ENCODE data around the gene ZMYND15. TPM values are rescaled to one million over a fixed set of nuclear protein-coding genes. Genes with fewer than 3 reads are reported as not detected.

Gene ZMYND15
- total RNA-seq, 3 donors from 2014 or later (not counting 1 experiment from before 2014, with no cell fraction given): 0.52 to 3.5 (median 0.93) TPM

DNA sequence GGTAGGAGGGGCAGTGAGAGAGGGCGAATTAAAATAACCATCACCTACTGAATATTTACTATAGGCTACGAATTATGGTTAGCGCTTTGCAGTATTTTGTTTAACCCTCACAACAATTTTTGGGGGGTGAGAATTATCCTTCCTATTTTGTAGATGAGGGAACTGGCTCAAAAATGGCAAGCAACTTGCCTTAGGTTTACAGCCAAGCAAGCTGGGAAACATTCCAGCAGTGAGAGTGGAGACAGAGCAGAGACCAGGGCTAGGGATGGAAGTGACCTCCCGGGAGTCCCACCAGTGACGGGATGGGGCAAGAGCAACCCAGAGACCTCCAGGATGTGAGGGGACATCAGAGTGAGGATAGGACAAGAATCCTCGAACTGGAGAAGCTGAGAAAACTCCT lies 46.9 kb downstream of the ZMYND15 start:
- no peak overlapping the region for H3K4me3 ChIP-seq (ENCODE audit: low read length)
- WGBS (ENCODE audit: insufficient coverage): 23% methylated on average over 3 of the region's 6 CpGs
- peaks cover 35% of the 10 kb centered on the region for H3K4me1 ChIP-seq (ENCODE audit: control insufficient read depth, insufficient read depth, low read length)
- Mint-ChIP-seq H3K9me3 (no peaks in the 10 kb centered on the region), H3K27ac (no peak overlapping the region), H3K4me3 (peak overlapping the region; percentile 64), H3K36me3 (no peaks in the 10 kb centered on the region), H3K27me3 (ENCODE audit: low read depth in 2 of 2) (peaks cover 33 to 40% of the 10 kb centered on the region in 2 donors), H3K4me1 (peaks cover 13 to 21% of the 10 kb centered on the region in 2 donors)
- TF ChIP-seq, protein P1, sequence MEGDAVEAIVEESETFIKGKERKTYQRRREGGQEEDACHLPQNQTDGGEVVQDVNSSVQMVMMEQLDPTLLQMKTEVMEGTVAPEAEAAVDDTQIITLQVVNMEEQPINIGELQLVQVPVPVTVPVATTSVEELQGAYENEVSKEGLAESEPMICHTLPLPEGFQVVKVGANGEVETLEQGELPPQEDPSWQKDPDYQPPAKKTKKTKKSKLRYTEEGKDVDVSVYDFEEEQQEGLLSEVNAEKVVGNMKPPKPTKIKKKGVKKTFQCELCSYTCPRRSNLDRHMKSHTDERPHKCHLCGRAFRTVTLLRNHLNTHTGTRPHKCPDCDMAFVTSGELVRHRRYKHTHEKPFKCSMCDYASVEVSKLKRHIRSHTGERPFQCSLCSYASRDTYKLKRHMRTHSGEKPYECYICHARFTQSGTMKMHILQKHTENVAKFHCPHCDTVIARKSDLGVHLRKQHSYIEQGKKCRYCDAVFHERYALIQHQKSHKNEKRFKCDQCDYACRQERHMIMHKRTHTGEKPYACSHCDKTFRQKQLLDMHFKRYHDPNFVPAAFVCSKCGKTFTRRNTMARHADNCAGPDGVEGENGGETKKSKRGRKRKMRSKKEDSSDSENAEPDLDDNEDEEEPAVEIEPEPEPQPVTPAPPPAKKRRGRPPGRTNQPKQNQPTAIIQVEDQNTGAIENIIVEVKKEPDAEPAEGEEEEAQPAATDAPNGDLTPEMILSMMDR (IDR thresholded peaks at IDR 0.05): no peak
- H3K9me3 ChIP-seq (ENCODE audit: control insufficient read depth, insufficient read depth, low read length): no peaks in the 10 kb centered on the region
- H3K36me3 ChIP-seq (ENCODE audit: control insufficient read depth, insufficient read depth, low read length): no peaks in the 10 kb centered on the region
- ATAC-seq (no peak), DNase-seq (no peak)
- intact Hi-C loops (cut with micrococcal nuclease): no loop called here
- peaks cover 42% of the 10 kb centered on the region for H3K27me3 ChIP-seq (ENCODE audit: control insufficient read depth, insufficient read depth, low read length)
- no peak overlapping the region for H3K27ac ChIP-seq (ENCODE audit: low read length)

DNA sequence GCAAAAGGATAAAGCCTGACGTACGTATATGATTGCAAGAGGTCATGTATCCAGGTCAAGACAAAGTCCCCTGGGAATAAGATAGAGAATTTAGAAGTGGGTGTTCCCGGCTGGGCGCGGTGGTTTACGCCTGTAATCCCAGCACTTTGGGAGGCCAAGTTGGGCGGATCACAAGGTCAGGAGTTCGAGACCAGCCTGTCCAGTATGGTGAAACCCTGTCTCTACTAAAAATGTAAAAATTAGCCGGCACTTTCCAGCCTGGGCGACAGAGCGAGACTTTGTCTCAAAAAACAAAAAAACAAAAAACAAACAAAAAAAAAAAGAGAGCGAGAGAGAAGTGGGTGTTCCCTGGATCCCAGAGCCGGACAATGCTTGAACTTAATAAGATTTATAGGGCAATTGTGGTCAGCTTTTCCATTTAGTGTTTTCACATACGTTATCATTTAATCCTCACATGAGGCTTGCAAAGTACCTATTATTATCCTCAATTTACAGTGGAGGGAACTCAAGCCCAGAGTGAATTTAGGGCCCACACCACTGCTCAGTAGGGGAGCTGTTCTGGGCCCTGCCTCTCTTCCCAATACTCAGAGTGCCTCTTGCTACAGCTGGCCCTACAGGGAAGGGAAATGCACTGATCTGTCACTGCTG lies 48.6 kb downstream of the ZMYND15 start:
- intact Hi-C loops (cut with micrococcal nuclease): no loop called here
- ATAC-seq (no peak), DNase-seq (no peak)
- no peak overlapping the region for H3K4me3 ChIP-seq (ENCODE audit: low read length)
- no peak overlapping the region for H3K27ac ChIP-seq (ENCODE audit: low read length)
- H3K4me1 ChIP-seq (ENCODE audit: control insufficient read depth, insufficient read depth, low read length): peaks cover 35% of the 10 kb centered on the region
- TF ChIP-seq, protein P1 (IDR thresholded peaks at IDR 0.05): no peak
- H3K9me3 ChIP-seq (ENCODE audit: control insufficient read depth, insufficient read depth, low read length): no peaks in the 10 kb centered on the region
- Mint-ChIP-seq H3K4me3 (peak overlapping the region; percentile 81), H3K36me3 (no peaks in the 10 kb centered on the region), H3K27me3 (ENCODE audit: low read depth in 2 of 2) (peaks cover 26 to 33% of the 10 kb centered on the region in 2 donors), H3K4me1 (peaks cover 13 to 16% of the 10 kb centered on the region in 2 donors), H3K27ac (peak overlapping the region; percentile 49 to 66), H3K9me3 (no peaks in the 10 kb centered on the region)
- peaks cover 36% of the 10 kb centered on the region for H3K27me3 ChIP-seq (ENCODE audit: control insufficient read depth, insufficient read depth, low read length)
- WGBS (ENCODE audit: insufficient coverage): 88% methylated on average over 12 of the region's 14 CpGs
- H3K36me3 ChIP-seq (ENCODE audit: control insufficient read depth, insufficient read depth, low read length): no peaks in the 10 kb centered on the region

DNA sequence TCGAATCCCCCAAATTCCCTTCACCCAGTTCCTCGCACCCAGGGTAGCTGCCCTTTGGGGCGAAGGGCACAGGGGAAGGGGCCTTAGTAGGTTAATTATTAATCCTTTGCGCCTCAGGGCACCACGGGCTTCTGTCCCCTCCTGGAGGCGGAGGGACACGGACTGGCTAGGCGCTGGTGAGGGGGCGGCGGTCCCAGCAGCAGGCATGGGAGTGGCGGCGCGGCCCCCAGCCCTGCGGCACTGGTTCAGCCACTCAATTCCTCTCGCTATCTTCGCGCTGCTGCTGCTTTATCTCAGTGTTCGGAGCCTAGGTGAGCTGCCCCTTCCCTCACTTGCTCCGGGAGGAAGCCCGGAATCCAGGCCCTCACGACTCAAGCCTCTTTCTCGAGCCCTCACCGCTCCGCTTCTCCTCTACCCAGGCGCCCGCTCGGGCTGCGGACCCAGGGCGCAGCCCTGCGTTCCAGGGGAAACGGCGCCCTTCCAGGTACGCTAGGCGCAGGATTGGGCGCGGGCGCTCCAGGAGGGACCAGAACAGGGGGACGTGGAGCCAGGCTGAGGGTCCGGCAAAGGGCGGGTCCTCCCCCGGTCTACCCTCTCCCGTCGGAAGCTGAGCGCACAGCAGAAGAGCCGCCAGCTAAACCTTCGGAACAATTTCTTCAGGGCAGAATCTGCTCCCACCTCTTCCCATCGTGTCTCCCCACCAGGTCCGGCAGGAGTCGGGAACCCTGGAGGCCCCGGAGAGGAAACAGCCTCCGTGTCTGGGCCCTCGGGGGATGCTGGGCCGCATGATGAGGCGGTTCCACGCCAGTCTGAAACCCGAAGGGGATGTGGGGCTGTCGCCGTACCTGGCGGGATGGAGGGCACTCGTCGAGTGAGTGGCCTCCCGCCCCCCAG lies 49.4 kb downstream of the ZMYND15 start, which contains the start of gene GLTPD2:
Gene GLTPD2, plus strand, starts transcription at position 158 of the 894 bp plus-strand sequence. Its CDS starts 48 bp downstream, at position 206.
- Histone ChIP-seq H3K27me3 (ENCODE audit: control insufficient read depth, insufficient read depth, low read length) (peaks cover 30% of the 10 kb centered on the region), H3K9me3 (ENCODE audit: control insufficient read depth, insufficient read depth, low read length) (no peaks in the 10 kb centered on the region), H3K36me3 (ENCODE audit: control insufficient read depth, insufficient read depth, low read length) (no peaks in the 10 kb centered on the region), H3K27ac (ENCODE audit: low read length) (peak within 1 kb of the TSS; percentile 21), H3K4me1 (ENCODE audit: control insufficient read depth, insufficient read depth, low read length) (peaks cover 35% of the 10 kb centered on the region), H3K4me3 (ENCODE audit: low read length) (peak within 1 kb of the TSS; percentile 49)
- WGBS (ENCODE audit: insufficient coverage): 35% methylated on average over 61 of the region's 62 CpGs
- Mint-ChIP-seq H3K4me1 (peaks cover 13 to 16% of the 10 kb centered on the region in 2 donors), H3K36me3 (no peaks in the 10 kb centered on the region), H3K4me3 (peak within 1 kb of the TSS; percentile 83), H3K27me3 (ENCODE audit: low read depth in 2 of 2) (peaks cover 25% of the 10 kb centered on the region in 2 donors), H3K27ac (peak within 1 kb of the TSS; percentile 85), H3K9me3 (no peaks in the 10 kb centered on the region)
- TF ChIP-seq, protein P1 (IDR thresholded peaks at IDR 0.05): no peak
- ATAC-seq (no peak), DNase-seq (no peak)
- intact Hi-C loops (cut with micrococcal nuclease): no loop called here

All from natural killer cell (primary cell).